ENCODE measurements around the gene SPRN.
"Not testable (repeated sequence)": the region's sequence is repeated elsewhere in the genome, so short reads cannot be mapped to it uniquely, and the experiment has no call there.

The SPRN gene

GRCh38 chr10:133418289-133418993 lies 6.0 kb downstream of the SPRN start:
- no peak overlapping the region for H3K27ac ChIP-seq (ENCODE audit: low read length)
- H3K4me1 ChIP-seq (ENCODE audit: low read length): no peaks in the 10 kb centered on the region
- H3K4me3 ChIP-seq (ENCODE audit: low read length): no peak overlapping the region
- no peak overlapping the region for H3K4me2 ChIP-seq (ENCODE audit: low read depth, low read length)
- no peaks in the 10 kb centered on the region for H3K9me3 ChIP-seq (replicated peaks; ENCODE audit: insufficient read depth, low read length)
- no peaks in the 10 kb centered on the region for H3K27me3 ChIP-seq (replicated peaks; ENCODE audit: insufficient read depth, low read length)
- no peaks in the 10 kb centered on the region for H3F3A ChIP-seq (ENCODE audit: insufficient read depth, low read length)
- H4K20me1 ChIP-seq (ENCODE audit: insufficient read depth, low read length): no peaks in the 10 kb centered on the region
- H3K9me2 ChIP-seq (replicated peaks; ENCODE audit: insufficient read depth, low read length): no peaks in the 10 kb centered on the region
- H3K36me3 ChIP-seq (replicated peaks; ENCODE audit: insufficient read depth, low read length): no peaks in the 10 kb centered on the region
- no peaks in the 10 kb centered on the region; the same call in 1 of the 2 replicates for H3K79me2 ChIP-seq (ENCODE audit: low read length)
- no peak for TF ChIP-seq EZH2 (optimal IDR thresholded peaks at IDR 0.05; ENCODE audit: low read depth, low read length)
- no peak for TF ChIP-seq EZH2phosphoT487 (IDR thresholded peaks at IDR 0.05; ENCODE audit: low read length)
- no peak for TF ChIP-seq CTCF (IDR thresholded peaks at IDR 0.05; ENCODE audit: low read length)
- no peak for DNase-seq
- no peak overlapping the region for H3K9ac ChIP-seq (ENCODE audit: low read length)
- H2AFZ ChIP-seq (ENCODE audit: low read length): no peak overlapping the region

GRCh38 chr10:133415752-133416151 lies 8.7 kb downstream of the SPRN start:
- Histone ChIP-seq H4K20me1 (ENCODE audit: insufficient read depth, low read length) (no peaks in the 10 kb centered on the region), H3K9ac (ENCODE audit: low read length) (no peak overlapping the region), H3K27ac (ENCODE audit: low read length) (no peak overlapping the region), H3K4me3 (ENCODE audit: low read length) (no peak overlapping the region), H3F3A (ENCODE audit: insufficient read depth, low read length) (no peaks in the 10 kb centered on the region), H3K27me3 (replicated peaks; ENCODE audit: insufficient read depth, low read length) (no peaks in the 10 kb centered on the region), H3K4me1 (ENCODE audit: low read length) (no peaks in the 10 kb centered on the region), H3K9me2 (replicated peaks; ENCODE audit: insufficient read depth, low read length) (no peaks in the 10 kb centered on the region), H2AFZ (ENCODE audit: low read length) (no peak overlapping the region), H3K36me3 (replicated peaks; ENCODE audit: insufficient read depth, low read length) (peaks cover 11% of the 10 kb centered on the region; the same call in 1 of the 2 replicates), H3K4me2 (ENCODE audit: low read depth, low read length) (no peak overlapping the region), H3K9me3 (replicated peaks; ENCODE audit: insufficient read depth, low read length) (no peaks in the 10 kb centered on the region), H3K79me2 (ENCODE audit: low read length) (peaks cover 22% of the 10 kb centered on the region)
- no peak for TF ChIP-seq EZH2 (optimal IDR thresholded peaks at IDR 0.05; ENCODE audit: low read depth, low read length)
- no peak for TF ChIP-seq EZH2phosphoT487 (IDR thresholded peaks at IDR 0.05; ENCODE audit: low read length)
- TF ChIP-seq CTCF (IDR thresholded peaks at IDR 0.05; ENCODE audit: low read length): no peak
- DNase-seq: no peak

- peaks cover 11% of the 10 kb centered on the region; the same call in 1 of the 2 replicates for H3K36me3 ChIP-seq (replicated peaks; ENCODE audit: insufficient read depth, low read length)
- not testable (repeated sequence) for H3K4me2 ChIP-seq (ENCODE audit: low read depth, low read length); H3K4me3 ChIP-seq (ENCODE audit: low read length); H2AFZ ChIP-seq (ENCODE audit: low read length); H3K9me3 ChIP-seq (replicated peaks; ENCODE audit: insufficient read depth, low read length); H3K4me1 ChIP-seq (ENCODE audit: low read length); H3F3A ChIP-seq (ENCODE audit: insufficient read depth, low read length); DNase-seq; H4K20me1 ChIP-seq (ENCODE audit: insufficient read depth, low read length); H3K27me3 ChIP-seq (replicated peaks; ENCODE audit: insufficient read depth, low read length); H3K27ac ChIP-seq (ENCODE audit: low read length); H3K9ac ChIP-seq (ENCODE audit: low read length); H3K9me2 ChIP-seq (replicated peaks; ENCODE audit: insufficient read depth, low read length)
- H3K79me2 ChIP-seq (ENCODE audit: low read length): peaks cover 36% of the 10 kb centered on the region
Measured at GRCh38 chr10:133414401-133414800, 10.0 kb downstream of the SPRN start.

GRCh38 chr10:133412381-133412711 lies 12.1 kb downstream of the SPRN start:
- no peaks in the 10 kb centered on the region for H3K9me2 ChIP-seq (replicated peaks; ENCODE audit: insufficient read depth, low read length)
- H3K79me2 ChIP-seq (ENCODE audit: low read length): peaks cover 54% of the 10 kb centered on the region
- H2AFZ ChIP-seq (ENCODE audit: low read length): no peak overlapping the region
- H3K9ac ChIP-seq (ENCODE audit: low read length): no peak overlapping the region
- no peaks in the 10 kb centered on the region for H3K27me3 ChIP-seq (replicated peaks; ENCODE audit: insufficient read depth, low read length)
- TF ChIP-seq EZH2 (optimal IDR thresholded peaks at IDR 0.05; ENCODE audit: low read depth, low read length): no peak
- no peak overlapping the region for H3K4me2 ChIP-seq (ENCODE audit: low read depth, low read length)
- H3K9me3 ChIP-seq (replicated peaks; ENCODE audit: insufficient read depth, low read length): no peaks in the 10 kb centered on the region
- H3F3A ChIP-seq (ENCODE audit: insufficient read depth, low read length): no peaks in the 10 kb centered on the region
- no peaks in the 10 kb centered on the region for H4K20me1 ChIP-seq (ENCODE audit: insufficient read depth, low read length)
- no peak overlapping the region for H3K27ac ChIP-seq (ENCODE audit: low read length)
- no peak overlapping the region for H3K4me3 ChIP-seq (ENCODE audit: low read length)
- no peaks in the 10 kb centered on the region for H3K4me1 ChIP-seq (ENCODE audit: low read length)
- peaks cover 11% of the 10 kb centered on the region; the same call in 1 of the 2 replicates for H3K36me3 ChIP-seq (replicated peaks; ENCODE audit: insufficient read depth, low read length)
- DNase-seq: no peak
